NB4 (cell line): ENCODE results near the gene XAF1.

Experiments
- DNase-seq: peaks from one replicate; pipeline ENCODE4 v3.0.0; 2010; ENCODE audit warnings: low read depth
- H3K4me3 ChIP-seq: one replicate; pipeline ENCODE4 v1.5.1; 2011; ENCODE audit warnings: mild to moderate bottlenecking, low read depth, low read length, moderate library complexity
- CTCF ChIP-seq: IDR thresholded peaks from one replicate; pipeline ENCODE4 v1.5.1; 2012; ENCODE audit warnings: low read depth, low read length
- MYC ChIP-seq: IDR thresholded peaks from 2 replicates; pipeline ENCODE4 v1.6.1; 2011; ENCODE audit warnings: low read depth, low read length
- POLR2A ChIP-seq: IDR thresholded peaks from 2 replicates; pipeline ENCODE4 v1.6.1; 2011; ENCODE audit warnings: mild to moderate bottlenecking; ENCODE audit not compliant: insufficient read length; ENCODE audit errors: extremely low read depth
- TF ChIP-seq, protein P1 (sequence below): IDR thresholded peaks from 2 replicates; pipeline ENCODE4 v1.6.1; 2011; ENCODE audit warnings: low read depth, low read length

Gene XAF1

GRCh38 chr17:6793748-6794493 is 38.1 kb downstream of the XAF1 start:
- TF ChIP-seq, protein P1, sequence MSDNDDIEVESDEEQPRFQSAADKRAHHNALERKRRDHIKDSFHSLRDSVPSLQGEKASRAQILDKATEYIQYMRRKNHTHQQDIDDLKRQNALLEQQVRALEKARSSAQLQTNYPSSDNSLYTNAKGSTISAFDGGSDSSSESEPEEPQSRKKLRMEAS, result no peak
- TF ChIP-seq CTCF (no peak), MYC (no peak), POLR2A (no peak)
- no peak overlapping the region for H3K4me3 ChIP-seq
- DNase-seq, result no peak

- TF ChIP-seq MYC (no peak), POLR2A (no peak), CTCF (no peak)
- TF ChIP-seq, protein P1, result no peak
- H3K4me3 ChIP-seq, result no peak overlapping the region
- DNase-seq, result peak; percentile 48
Observed at GRCh38 chr17:6796017-6796886, 40.4 kb downstream of the XAF1 start.

DNA sequence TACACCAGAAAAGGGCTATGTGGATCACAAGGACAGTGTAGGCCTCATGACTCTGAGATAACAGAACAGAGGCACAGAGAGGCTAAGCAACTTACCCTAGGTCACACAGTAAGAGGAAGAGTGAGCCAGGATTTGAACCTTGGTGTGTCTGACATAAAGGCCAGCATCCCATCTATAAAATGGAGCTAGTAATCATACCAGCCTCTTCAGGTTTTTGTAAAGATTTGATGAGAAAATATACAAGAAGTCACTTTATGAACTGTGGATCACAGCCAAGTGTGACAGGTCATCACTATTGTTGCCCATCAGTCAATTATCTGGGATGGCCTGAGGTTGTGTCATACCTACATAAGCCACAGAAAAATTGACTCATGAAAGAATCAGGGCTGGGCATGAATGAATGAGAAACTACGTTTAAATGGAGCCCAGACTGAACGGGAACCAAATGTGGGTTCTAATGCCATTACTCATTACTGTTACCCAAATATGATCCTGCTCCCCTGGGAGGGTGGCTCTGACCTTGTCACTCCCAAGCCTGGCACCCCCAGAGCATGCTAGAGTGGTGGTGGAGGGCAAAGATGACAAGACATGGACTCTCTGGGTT is 41.1 kb downstream of the XAF1 start:
- no peak for TF ChIP-seq CTCF
- H3K4me3 ChIP-seq, result no peak overlapping the region
- peak; percentile 5 for DNase-seq

- TF ChIP-seq POLR2A, result no peak
- TF ChIP-seq, protein P1, result no peak
- TF ChIP-seq CTCF, result no peak
- no peak for TF ChIP-seq MYC
- no peak for DNase-seq
- H3K4me3 ChIP-seq, result no peak overlapping the region
Observed at GRCh38 chr17:6797718-6798351, 42.0 kb downstream of the XAF1 start.

DNA sequence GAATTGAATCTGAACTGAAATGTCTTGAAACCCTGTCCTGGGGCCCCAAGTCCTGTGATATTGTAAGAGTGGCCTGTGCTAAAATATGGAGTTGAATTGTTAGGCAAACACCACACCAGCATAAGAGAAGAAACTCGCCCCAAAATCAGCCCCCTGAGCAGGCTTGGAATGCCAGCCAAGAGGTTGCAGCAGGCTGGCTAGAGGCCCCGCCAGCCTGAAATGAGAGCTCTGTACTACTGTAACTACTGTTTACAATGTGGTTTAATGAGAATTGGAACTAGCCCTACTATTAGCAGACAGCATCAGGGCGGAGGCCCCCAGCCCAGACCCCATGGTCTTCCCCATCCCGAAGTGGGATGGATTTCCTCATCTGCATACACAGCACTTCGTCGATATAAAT is 43.9 kb downstream of the XAF1 start:
- no peak overlapping the region for H3K4me3 ChIP-seq
- DNase-seq, result no peak
- TF ChIP-seq POLR2A, result no peak
- no peak for TF ChIP-seq MYC

DNA sequence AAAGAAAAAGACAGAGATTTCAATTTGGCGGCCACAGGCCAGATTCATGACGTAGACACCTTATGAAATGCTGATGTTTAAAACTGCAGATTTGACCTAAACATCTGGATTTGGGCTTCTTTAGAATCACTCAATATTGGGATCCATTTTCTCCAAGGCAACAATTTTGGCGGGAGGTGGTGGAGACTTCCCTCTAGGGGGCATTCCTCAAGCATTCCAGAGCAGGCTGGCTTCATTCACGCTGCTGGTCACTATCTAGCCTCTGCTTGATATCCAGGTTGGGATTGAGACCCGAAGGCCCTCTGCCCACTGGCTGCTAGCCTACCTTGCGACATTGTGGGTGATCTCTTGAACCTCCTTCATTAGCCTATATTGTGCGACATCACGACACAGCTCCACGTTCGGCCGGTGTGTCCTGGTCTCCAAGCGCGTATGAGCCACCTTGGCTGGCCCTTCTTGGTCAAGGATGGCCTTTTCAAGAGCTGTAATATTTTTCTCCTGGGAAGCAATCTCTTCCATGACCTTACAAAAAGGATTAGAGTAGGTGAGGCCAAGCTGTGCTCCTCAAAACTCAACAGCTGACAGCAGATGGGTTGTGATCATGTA is 44.7 kb downstream of the XAF1 start:
- TF ChIP-seq, protein P1, result no peak
- TF ChIP-seq CTCF (no peak), POLR2A (no peak), MYC (no peak)
- DNase-seq, result no peak
- H3K4me3 ChIP-seq, result no peak overlapping the region
